DMS 273 (cell line): Measurements from ENCODE around the gene FCSK.
A peak's percentile ranks its signal among the peaks of the same experiment; 100 is the strongest.

Source experiments
- DNase-seq: peaks from one replicate; lab custom pipeline; 2025; ENCODE audit not compliant: unreplicated experiment; lab: John Stamatoyannopoulos, UW

Gene FCSK

DNA sequence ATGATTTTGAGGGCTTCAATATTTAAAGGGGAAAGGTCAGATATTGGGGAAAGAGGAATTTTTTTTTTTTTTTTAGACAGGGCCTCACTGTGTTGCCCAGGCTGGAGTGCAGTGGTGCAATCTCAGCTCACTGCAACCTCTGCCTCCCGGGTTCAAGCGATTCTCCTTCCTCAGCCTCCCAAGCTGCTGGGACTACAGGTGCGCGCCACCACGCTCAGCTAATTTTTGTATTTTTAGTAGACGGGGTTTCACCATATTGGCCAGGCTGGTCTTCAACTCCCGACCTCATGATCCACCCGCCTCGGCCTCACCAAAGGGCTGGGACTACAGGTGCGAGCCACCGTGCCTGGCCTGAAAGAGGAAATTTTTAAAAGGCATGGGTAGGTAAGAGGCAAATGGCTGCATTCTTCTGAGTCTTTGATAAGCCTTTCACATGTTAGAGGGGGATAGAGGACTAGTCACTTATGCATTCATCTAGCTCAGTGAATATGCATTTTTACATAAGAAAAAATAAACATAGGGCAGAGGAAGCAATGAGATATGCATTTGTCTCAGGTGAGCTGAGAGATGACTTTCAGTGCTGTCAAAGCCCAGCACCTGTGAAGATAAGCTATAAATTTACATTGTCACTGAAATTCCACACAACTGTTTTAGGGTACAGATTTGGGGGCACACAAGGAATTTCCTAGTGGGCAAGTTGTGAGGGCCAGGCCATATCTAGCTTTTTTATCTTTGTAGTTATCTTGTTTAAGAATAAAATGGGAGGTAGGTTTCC, 1.1 kb upstream of the FCSK start:
- DNase-seq = no peak

DNA sequence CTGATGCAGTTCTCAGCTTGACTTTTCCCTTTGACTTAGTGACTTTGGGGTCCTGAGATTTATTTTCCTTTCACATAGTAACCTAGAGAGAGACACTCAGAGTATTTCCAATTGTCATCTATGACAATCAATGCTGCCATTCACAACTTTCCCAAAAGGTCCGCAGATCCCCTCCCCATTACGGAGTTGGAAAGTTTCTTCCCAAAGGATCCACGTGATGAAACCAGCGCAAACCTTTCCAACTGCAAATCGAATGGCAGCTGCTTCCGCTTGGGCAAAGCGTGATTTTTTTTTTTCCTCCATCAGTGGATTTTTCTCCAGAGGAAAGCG, 538 bp upstream of the FCSK start:
- DNase-seq = peak; percentile 84

DNA sequence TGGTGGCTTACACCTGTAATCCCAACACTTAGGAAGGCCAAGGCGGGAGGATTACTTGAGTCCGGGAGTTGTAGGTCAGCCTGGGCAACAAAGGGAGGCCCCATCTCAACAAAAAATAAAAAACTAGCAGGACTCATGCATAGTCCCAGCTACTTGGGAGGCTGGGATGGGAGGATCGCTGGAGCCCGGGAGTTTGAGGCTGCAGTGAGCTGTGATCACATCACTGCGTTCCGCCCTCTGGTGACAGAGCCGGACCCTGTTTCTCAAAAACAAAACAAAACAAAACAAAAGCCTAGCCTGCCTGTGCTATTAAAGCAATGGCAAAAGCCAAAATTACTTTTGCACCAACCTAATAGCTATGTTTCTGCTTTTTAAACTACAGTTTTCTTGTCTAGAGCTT, 1.5 kb downstream of the FCSK start:
- DNase-seq = no peak

DNA sequence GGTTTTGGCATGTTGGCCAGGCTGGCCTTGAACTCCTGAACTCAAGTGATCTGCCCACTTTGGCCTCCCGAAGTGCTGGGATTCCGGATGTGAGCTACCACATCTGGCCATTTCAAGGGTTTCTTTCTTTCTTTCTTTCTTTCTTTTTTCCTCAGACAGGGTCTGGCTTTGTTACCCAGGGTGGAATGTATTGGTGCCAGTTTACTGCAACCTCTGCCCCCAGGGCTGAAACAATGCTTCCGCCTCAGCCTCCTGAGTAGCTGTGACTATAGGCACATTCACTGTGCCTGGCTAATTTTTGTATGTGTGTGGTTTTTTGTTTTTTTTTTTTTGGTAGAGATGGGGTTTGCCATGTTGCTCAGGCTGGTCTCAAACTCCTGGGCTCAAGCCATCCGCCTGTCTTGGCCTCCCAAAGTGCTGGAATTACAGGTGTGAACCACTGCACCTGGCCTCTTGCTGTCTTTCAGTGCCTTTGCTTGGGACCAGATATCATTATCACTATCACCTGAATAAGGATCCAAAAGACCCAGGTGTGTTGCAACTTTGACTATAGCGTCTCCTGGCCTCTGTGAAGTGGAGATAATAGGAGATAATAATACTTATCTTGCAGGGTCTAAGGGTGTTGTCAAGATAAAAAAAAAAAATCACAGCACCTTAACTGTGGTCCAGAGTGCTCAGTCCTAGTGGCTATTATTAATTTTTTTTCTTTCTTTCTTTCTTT, 3.2 kb downstream of the FCSK start:
- DNase-seq = no peak

DNA sequence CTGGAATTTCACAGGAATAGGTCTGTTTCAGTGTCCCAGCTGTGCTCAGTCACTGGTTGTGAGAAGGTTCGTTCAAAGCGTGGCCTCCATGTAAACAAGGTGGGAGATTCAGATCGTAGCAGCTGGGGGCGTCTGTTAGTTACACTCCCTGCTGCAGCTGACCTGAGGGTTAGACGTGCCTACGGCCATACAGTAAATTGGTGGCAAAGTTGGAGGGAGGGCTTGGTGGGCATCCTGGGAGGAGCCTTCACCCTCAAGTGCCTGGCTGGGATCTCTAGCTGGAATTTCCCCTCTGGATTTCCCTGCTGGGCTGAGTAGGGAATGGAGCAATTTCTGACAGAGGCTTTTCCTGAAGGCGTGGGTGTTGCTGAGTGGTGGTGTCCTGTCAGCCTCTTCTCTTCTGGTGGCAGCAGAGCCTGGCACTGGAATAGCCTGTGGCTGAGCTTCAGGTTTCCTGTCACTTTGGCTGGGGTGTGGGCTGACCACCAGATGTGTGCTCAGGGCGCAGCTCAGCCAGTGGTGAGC, 6.4 kb downstream of the FCSK start:
- peak; percentile 46 for DNase-seq

DNA sequence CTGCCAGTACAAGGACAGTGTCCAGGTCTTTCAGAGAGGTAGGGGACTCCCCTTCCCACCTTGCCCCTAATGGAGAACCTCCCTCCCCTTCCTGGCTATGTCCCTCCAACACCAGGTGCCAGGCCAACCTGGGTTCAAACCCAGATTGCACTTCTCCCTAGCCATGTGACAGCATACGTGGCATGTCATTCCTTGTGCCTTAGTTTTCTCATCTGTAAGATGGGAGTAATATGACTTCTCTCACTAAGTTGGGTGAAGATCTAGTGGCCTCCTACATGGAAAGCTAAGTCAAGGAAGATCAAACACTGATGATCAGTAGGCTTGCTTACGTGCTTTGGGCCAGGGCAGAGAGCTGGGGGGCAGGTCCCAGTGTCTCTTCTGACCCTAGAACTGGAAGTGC, 8.8 kb downstream of the FCSK start:
- DNase-seq = no peak

DNA sequence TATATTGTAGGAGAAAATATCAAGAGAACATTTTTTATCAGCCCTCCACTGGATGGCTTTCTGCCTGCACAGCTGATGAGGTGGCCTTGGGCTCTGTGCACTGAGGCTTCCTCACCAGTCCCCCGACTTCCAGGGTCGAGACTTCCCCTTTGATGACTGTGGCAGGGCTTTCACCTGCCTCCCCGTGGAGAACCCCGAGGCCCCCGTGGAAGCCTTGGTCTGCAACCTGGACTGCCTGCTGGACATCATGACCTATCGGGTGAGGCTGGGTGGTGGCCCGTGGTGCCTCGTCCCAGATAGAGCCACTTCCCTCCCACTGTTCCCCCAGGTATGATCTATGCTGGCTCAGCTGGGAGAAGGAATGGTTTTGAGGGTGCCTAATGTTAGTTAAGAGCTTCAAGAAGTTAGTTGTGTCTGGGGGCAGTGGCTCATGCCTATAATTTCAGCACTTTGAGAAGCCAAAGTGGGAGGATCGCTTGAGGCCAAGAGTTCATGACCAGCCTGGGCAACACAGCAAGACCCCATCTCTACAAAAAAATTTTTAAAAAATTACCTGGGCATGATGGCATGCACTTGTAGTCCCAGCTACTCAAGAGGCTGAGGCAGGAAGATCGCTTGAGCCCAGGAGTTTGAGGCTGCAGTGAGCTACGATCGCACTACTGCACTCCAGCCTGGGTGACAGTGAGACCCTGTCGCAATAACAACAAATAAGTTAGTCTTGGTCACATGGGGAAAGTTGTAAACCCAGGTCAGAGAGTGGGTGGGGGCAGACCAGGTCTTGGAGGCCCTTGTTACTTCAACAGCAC, 11.8 kb downstream of the FCSK start:
- DNase-seq = no peak

DNA sequence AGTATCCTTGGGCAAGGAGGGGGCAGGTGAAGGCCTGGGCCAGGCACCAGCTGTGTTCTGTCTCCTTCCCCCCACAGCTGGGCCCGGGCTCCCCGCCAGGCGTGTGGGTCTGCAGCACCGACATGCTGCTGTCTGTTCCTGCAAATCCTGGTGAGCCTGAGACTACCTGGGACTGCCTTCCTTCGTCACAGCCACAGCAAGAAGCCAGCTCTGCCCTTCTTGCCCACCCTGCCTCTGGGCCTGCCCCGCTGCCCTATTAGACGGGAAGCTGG, 12.3 kb downstream of the FCSK start:
- peak; percentile 57 for DNase-seq

DNA sequence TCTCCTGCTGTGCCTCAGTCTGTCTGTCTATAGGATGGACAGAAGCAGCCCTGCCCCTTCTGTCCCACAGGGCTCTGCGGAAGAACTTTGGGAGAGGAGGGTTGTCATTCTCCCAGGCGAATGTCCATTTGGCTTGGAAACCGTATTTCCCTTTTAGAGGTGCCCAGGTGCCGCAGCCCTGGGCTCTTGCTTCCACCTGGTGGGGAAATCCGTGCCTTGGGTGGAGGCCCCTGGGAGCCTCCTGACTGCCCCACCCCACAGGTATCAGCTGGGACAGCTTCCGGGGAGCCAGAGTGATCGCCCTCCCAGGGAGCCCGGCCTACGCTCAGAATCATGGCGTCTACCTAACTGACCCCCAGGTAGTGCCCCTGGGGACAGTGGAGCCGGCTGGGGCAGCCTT, 12.7 kb downstream of the FCSK start:
- no peak for DNase-seq

DNA sequence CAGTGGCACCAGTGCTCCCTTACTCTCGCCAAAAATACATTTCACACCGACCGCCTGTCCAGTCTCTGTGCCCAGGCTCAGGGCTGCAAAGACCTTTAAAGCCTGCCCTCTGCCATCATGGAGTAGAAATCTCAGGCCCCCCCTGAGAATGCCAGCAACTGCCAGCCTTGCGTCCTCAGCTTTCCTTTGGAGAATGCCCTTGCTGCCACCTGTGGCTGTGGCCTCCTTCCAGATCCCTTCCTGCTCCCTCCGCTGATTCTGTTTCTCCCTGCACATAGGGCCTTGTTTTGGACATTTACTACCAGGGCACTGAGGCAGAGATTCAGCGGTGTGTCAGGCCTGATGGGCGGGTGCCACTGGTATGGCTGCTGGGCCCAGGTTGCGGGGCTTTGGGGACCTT, 13.2 kb downstream of the FCSK start:
- DNase-seq = no peak

DNA sequence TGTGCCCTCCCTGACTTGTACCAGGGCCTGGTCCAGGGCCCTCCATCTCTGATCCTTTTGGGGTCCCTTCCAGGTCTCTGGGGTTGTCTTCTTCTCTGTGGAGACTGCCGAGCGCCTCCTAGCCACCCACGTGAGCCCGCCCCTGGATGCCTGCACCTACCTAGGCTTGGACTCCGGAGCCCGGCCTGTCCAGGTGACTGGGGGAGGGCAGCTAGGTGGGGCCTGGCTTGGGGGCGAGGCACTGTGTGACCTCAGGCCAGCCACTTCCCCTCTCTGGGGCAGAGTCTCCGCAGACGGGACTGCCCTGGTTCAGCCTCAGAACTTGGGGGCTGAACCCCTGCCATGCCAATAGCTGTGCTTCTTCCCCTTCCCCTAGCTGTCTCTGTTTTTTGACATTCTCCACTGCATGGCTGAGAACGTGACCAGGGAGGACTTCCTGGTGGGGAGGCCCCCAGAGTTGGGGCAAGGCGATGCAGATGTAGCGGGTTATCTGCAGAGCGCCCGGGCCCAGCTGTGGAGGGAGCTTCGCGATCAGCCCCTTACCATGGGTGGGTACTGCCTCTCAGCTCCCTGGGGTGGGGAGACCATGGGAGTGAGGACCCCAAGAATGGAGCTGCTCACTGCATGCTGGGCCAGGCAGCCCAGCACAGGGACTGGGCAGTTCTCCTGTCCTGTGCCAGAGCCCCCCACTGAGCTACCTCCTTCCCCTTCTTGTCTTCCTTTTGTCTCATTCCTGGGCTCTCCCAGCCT, 14.6 kb downstream of the FCSK start:
- no peak for DNase-seq

DNA sequence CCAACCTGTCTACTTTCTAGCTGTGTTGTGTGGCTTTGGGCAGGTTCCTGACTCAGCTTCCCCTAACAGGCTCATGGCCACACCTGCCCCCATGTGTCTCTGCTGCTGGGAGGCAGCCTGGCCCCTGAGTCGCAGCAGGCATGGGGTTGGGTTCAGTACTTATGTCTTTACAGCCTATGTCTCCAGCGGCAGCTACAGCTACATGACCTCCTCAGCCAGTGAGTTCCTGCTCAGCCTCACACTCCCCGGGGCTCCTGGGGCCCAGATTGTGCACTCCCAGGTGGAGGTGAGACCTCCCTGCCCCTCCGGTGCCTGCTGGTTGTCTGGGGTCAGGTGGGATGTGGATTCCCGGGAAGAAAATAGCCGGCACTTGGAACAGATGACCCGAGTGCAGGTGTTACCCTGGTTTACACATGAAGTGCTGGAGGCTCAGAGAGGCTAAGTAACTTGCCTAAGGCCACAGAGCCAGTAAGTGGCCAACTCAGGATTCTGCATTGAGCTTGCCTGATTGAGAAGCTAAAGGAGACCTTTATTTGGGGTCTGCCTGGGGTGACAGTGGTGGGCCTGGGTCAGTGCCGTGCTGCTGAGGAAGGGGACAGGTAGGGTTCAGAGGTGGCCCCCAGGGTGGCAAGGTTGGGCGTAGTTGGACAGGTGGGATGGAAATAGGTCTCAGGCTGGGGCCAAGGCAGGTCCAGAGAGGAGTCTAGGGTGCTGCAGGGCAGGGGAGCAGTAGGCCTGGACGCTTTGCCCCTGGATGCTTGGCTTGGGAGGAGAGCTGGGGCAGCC, 15.9 kb downstream of the FCSK start:
- DNase-seq = no peak

DNA sequence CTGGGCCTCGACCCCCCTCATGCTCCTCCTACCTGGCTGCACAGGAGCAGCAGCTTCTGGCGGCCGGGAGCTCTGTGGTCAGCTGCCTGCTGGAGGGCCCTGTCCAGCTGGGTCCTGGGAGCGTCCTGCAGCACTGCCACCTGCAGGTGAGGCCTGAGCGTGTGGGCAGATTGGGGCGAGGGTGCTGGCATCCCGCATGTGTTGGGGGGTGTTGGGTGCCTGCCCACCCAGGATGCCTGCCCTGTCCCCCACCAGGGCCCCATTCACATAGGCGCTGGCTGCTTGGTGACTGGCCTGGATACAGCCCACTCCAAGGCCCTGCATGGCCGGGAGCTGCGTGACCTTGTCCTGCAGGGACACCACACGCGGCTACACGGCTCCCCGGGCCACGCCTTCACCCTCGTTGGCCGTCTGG, 16.5 kb downstream of the FCSK start:
- no peak for DNase-seq

DNA sequence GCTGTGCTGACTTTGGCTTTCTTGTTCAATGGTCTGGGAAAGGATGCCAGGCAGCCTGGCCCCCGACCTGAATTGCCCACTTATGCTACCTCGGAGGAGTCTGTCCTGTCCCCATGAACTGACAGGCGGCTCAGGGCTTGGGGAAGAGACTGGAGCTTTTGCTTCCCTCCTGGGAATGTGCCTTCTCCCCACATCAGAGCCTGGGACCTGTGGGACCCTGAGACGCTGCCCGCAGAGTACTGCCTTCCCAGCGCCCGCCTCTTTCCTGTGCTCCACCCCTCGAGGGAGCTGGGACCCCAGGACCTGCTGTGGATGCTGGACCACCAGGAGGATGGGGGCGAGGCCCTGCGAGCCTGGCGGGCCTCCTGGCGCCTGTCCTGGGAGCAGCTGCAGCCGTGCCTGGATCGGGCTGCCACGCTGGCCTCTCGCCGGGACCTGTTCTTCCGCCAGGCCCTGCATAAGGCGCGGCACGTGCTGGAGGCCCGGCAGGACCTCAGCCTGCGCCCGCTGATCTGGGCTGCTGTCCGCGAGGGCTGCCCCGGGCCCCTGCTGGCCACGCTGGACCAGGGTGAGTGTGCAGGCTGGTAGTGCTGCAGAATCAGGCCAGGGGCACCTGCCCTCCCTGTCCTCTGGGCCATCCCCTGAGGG, 18.5 kb downstream of the FCSK start:
- no peak for DNase-seq

DNA sequence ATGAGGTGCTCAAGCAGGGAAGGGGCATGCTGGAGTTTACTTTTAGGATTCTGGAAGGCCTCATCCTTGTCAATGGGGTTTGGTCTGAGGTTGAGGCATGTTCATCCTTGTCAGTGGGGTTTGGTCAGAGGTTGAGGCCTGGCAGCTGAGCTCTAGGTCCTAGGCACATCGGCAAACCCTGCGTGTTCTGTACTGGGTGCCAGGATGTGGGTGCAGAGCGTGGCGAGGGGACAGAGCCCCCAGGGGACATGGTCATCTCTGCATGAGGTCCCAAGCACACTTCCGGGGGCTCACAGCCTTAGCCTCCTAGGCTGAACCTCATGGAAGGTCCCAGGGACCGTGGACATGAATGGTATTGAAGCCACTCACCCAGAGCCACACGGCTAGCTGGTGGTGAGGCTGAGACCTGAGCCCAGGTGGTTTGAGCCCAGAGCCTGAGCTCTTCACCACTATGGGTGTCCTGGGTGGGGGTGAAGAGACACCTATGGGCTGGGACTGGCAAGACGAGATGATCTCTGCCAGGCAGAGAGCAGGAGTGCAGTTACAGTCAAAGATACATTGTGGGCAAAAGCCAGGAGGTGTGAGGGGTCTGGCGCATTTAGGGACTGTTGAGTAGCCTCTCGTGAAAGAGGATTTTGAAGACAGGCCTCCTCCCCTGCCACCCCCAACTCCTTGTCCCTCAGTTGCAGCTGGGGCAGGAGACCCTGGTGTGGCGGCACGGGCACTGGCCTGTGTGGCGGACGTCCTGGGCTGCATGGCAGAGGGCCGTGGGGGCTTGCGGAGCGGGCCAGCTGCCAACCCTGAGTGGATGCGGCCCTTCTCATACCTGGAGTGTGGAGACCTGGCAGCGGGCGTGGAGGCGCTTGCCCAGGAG, 19.3 kb downstream of the FCSK start:
- no peak for DNase-seq

DNA sequence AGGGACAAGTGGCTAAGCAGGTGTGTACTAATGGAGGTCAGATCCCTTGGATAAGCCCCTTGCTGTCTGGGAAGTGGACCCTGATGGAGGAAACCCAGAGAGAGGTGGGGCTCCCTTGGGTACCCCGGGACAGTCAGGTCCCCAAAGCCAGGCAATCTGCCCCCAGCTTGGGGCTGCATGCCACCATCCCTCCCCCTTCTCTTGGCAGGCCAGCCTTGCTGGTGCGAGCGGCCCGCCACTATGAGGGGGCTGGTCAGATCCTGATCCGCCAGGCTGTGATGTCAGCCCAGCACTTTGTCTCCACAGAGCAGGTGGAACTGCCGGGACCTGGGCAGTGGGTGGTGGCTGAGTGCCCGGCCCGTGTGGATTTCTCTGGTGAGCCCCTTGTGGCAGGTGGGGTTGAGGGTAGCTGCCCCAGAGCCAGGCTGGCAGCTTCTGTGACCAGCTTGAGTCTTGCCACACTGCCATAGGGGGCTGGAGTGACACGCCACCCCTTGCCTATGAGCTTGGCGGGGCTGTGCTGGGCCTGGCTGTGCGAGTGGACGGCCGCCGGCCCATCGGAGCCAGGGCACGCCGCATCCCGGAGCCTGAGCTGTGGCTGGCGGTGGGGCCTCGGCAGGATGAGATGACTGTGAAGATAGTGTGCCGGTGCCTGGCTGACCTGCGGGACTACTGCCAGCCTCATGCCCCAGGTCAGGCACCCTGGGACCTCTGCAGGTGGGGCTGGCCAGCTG, 20.1 kb downstream of the FCSK start:
- DNase-seq = no peak

DNA sequence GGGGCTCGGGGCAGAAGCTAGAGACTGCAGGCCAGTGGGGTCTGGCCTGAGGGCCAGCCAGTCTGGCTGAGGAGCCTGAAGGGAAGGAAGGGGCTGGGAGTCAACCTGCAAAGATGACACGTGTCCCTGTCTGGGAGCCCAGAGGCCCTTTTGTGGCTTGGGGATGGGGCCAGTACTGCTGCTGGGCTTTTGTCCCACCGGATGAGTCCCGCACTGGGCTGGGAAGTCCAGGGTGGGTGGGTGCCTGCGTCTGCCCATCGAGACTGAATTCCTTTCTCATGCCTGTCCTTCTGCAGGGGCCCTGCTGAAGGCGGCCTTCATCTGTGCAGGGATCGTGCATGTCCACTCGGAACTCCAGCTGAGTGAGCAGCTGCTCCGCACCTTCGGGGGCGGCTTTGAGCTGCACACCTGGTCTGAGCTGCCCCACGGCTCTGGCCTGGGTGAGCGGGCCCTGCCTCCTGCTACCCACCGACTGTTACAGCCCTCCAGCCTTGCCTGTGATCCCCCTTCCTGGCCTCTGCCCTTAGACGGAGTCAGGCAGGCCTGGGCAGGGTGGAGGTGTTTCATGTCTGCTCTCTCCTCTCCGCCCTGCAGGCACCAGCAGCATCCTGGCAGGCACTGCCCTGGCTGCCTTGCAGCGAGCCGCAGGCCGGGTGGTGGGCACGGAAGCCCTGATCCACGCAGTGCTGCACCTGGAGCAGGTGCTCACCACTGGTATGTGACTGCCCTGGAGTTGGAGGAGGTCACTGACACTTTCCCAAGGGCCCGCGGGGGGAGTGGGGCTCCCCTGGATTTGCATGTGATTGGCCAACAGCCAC, 20.9 kb downstream of the FCSK start:
- peak; percentile 59 for DNase-seq
